ENCODE measurements around the gene APBA2.

APBA2 gene

GRCh38 chr15:29135702-29136646 is 250.2 kb downstream of the APBA2 start:
- intact Hi-C loops (cut with DNase I), result no loop called here

GRCh38 chr15:29138260-29138659 is 252.5 kb downstream of the APBA2 start:
- peak in 4 of 42 donors; percentile 0 to 35 (median 10) for DNase-seq
- intact Hi-C loops (cut with DNase I), result no loop called here

More at GRCh38 chr15:29135702-29136646, 250.2 kb downstream of the APBA2 start:
- peak in 5 of 42 donors; percentile 3 to 20 (median 11) for DNase-seq

DNA sequence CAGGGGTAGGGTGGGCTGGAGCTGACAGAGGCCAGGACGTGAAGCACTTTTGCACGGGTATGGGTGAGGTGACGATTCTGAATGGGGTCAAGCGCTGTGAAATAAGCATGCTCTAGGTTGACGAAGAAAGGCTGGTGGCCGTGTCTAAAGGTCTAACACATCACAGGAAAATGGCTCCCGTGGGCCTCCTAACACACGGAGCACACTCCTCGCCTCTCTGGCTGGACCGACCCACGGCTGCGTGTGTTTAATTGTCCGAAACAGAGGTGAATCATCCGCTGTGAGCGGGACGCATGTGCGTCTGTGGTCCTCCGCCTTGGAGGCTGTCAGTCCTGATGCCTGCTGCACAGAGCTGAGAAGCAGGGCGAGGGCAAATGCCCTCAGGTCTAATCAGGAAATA is 253.3 kb downstream of the APBA2 start:
- peak in 10 of 42 donors; percentile 2 to 40 (median 14) for DNase-seq
- intact Hi-C loops (cut with DNase I), result no loop called here

- intact Hi-C loops (cut with DNase I), result no loop called here
- DNase-seq, result peak in 38 of 42 donors; percentile 19 to 81 (median 62)
Observed at GRCh38 chr15:29139540-29140459, 254.0 kb downstream of the APBA2 start.

DNA sequence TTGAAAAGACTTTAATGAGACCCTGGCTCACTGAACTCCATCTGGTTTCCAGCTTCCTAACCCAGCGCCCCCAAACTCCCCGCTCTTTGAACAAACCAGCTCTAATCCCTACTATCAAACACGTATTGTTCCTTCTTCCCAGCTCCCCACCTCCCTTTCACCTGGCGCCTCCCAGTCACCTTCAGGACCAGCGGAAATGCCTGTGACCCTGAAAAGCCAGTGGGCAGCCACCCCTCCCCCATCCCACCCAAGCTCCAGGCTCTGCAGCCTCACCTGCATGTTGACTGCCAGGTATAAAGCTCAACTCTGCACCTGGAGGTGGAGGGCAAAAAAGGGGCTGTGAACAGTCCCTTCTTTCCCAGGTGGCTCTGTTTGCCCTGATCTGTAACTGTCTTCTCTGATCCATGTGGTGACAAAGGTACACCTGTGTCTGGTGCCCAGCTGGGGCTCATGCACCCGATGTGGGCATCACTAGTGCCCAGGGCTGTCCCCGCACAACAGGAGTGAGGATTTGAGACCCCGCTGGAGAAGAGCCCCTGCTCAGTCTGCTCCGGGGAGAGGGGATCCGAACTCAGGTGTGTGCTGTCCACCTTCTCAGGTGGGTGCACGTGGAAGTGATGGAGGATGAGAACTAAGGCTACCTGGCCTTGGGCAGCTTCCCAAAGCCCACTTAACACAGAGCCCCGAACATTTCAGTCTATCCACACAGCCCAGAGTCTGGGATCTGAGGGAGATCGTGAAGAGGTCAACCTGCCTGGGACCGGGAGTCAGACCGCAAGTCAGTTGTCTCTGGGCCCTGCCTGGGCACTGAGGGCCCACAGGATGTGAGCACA is 254.9 kb downstream of the APBA2 start:
- intact Hi-C loops (cut with DNase I), result no loop called here
- peak in 8 of 42 donors; percentile 3 to 22 (median 10) for DNase-seq

DNA sequence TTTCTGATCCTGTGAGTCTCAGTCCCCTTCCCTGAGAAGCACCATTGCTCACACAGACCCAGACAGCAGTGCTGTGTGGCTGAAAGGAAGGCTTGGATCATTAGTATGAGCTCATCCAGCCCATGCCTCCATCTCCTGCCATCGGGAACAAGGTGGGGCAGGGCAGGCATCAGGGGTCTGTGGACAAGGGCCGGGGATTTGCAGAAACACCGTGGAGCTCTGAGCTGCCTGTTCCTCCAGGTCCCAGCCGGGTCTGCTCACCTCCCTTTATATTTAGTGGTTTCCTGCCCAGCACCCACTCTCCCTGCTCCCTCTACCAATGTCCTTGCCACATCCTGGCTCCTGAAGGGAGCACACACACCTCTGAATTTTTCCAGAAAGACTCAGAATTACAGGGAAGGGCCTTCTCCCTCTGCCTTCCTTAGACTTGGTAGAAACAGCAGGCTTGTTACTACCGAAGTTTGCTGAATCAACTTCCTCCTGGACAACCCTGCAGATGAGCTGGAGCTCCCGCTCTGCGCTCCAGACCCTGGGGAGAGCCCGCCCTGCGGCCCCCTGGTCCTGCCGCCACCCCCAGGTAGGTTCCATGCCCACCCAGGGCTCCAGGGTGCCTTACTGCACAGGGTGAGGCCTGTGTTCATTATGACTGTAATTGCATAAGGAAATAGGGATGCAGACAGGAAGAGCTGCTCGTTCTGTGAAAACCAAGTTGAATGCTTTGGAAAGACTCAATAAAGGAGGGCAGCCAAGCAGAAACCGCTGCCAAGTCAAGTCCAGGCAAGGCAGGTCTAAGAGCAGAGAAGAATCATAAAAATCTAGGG is 255.7 kb downstream of the APBA2 start:
- intact Hi-C loops (cut with DNase I), result no loop called here
- DNase-seq, result peak in 10 of 42 donors; percentile 2 to 32 (median 13)

DNA sequence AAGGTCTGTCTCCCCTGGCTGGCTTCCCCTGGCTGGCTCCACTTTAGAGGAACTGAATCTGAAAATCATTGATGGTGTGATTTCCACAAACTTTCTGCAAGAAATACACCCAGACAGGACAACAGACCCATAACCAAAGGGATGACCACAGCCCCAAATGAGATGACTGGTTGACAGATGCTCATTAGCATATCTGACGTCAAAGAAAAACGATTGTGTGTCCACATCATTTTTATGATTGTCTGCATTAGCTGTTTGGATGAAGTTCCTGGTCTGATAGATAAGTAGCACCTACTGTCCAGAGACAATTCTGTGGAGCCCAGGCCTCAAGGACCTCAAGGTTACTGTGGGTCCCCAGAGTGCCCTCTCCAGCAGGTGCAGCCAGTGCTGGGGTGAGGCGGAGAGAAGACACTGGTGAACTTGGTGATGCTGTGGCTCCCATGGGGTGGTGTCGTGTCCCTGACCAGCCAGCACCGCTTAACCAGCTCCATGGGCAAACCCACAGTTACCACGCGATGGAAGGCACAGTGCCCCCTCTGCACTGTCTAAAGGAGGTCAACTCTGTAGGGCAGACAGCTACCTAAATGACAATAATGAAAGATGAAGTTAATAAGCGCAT is 256.5 kb downstream of the APBA2 start:
- intact Hi-C loops (cut with DNase I), result no loop called here
- DNase-seq, result peak in 10 of 42 donors; percentile 1 to 34 (median 8)

DNA sequence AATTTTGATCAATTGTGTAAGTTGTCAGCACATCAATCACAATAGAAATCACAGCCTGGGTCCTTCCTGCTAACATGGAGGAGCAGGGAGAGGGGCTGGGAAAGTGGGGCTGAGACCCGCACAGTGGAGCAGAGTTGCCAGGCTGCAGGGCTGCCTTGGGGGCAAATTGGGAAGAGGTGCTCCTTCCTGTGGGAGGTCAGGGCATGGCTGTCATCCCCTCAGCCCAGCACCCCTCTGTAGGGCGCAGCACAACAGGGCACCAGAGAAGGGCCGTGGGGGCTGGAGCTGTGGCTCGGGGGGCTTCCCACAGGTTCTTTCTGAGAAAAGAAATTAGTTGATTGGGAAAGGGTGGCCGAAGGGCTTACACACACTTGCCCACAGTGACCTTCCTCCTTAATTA is 257.5 kb downstream of the APBA2 start:
- DNase-seq, result peak in 4 of 42 donors; percentile 3 to 16 (median 9)

GRCh38 chr15:29143909-29144635 is 258.3 kb downstream of the APBA2 start:
- intact Hi-C loops (cut with DNase I), result no loop called here
- DNase-seq, result peak in 2 of 42 donors; percentile 8 to 20

More for the DNA sequence above, 257.5 kb downstream of the APBA2 start:
- intact Hi-C loops (cut with DNase I), result no loop called here

DNA sequence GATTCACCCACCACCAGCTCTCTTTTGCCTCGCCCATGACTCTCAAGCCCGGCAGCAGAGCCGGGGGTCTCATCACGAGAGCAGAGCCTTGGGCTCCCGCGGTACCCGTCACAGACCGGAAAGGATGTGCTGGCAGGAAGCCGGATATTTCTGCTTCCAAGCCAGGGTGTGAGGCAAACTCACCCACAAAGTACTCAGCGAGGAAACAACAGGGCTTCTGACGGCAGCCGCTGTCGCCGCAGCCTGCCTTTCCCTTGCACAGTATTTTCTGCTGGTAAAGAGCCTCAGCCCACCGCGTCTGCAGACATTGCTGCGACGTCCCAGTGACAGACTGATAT is 263.9 kb downstream of the APBA2 start:
- peak in 4 of 42 donors; percentile 3 to 31 (median 14) for DNase-seq
- intact Hi-C loops (cut with DNase I), result no loop called here

DNA sequence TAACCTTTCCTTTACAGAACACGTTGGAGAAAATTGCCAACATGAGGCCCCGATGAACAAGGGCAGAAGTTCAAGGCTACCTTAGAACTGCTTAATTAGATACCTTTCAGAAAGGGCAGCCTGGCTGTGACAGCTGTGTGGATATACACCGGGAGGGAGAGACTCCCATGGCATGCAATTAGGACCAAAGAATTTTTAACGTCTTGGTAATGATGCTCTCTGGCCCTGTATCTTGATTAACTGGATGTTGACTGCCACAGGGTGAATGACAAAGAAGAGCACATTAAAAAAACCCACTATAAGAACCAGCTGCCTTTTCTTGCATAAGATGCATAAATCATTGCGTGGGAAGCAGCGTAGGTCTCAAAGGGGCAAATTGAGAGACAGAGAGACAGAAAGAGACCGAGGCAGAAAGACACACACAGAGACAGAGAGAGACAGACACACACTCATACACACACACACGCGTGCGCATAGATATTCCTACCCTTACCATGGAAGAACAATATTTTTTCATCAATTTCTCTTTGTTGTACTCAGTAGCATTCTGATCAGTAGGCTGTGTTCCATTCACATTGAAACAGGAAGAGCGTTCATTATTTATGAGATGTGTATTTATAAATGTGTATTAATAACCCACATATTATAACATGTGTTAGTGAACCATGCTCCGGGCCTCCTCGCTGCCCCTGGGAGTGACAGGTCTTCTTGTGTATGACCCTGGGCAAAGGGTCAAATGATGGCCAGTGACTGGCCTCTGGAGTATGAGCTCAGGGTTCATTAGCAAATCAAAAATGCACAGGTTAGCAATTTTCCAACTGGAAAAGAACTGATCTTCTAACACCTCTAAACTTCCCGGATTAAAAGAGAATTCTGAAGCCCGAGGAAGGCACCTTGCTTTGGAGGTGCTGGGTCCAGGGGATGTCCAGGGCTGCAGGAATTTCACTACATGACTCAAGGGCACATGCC is 265.0 kb downstream of the APBA2 start:
- intact Hi-C loops (cut with DNase I), result no loop called here
- DNase-seq, result peak in 8 of 42 donors; percentile 14 to 57 (median 32)

GRCh38 chr15:29151484-29151857 is 265.7 kb downstream of the APBA2 start:
- intact Hi-C loops (cut with DNase I), result no loop called here
- DNase-seq, result peak in 2 of 42 donors; percentile 24 to 25

- peak in 2 of 42 donors; percentile 13 to 19 for DNase-seq
- intact Hi-C loops (cut with DNase I), result no loop called here
Observed at GRCh38 chr15:29156521-29156920, 270.7 kb downstream of the APBA2 start.

GRCh38 chr15:29159771-29160455 is 274.1 kb downstream of the APBA2 start:
- no peak for DNase-seq
- intact Hi-C loops (cut with DNase I), result no loop called here

DNA sequence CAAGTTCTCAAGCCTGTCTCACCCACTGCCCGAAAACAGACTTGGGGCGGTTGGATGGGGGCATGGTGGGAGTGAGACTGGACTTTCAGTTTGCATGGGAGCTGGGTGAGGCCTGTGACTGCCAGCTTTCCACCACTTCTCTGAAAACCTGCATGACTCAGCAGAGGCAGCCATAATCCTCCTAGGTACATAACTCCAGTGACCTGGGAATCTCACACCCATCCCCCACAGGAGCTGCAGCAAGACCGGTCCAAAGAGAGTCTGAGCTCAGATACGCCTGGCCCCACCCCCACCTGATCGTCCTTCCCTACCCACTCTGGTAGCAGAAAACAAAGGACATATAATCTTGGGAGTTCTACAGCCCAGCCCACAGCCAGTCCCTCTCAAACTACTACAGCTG is 276.6 kb downstream of the APBA2 start:
- intact Hi-C loops (cut with DNase I), result no loop called here
- DNase-seq, result no peak

All from head of caudate nucleus (tissue), 42 donors.